GM19240 (cell line): ENCODE measurements around the gene SEMA3G.

ENCODE experiments used
- DNase-seq: peaks from one replicate; pipeline ENCODE4 v3.0.0; 2011; ENCODE audit warnings: low spot score; ENCODE audit not compliant: insufficient read length

The SEMA3G gene

GRCh38 chr3:52422669-52423068 is 22.2 kb downstream of the SEMA3G start:
- no peak for DNase-seq

GRCh38 chr3:52420388-52420787 is 24.5 kb downstream of the SEMA3G start:
- DNase-seq: no peak

DNA sequence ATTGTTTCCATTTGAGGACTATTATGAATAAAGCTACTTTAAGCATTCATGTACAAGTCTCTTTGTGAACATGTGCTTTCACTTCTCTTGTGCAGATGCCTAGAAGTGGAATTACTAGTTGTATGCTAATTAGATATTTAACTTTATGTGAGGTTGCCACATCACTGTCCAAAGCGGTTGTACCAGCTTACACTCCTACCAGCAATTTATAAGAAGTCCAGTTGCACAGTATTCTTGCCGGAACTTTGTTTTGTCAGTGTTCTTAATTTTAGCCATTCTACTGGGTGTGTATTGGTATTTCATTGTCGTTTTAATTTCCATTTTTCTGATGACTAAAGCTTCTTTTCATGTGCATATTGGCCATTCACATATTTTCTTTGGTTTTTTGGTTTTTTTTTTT is 29.1 kb downstream of the SEMA3G start:
- no peak for DNase-seq

DNA sequence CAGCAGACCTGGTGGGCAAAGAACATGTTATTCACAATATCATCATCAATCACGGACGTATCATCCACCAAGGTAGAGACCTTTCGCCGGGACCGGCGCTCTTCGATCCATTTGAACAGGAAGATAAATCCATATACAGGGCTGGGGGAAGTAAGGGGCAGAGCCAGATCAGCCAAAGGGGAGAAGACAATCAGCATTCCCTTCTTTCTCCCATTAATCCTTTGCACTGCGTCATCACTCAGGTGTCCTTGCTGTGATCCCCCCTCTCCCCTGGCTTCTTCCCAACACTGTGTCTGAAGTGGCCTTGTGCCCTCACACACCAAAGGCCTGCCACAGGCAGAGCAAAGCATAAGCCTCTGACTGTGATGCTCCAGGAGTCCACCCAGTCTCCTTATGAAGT is 36.4 kb downstream of the SEMA3G start:
- no peak for DNase-seq

- no peak for DNase-seq
Observed at GRCh38 chr3:52407779-52408178, 37.1 kb downstream of the SEMA3G start.

DNA sequence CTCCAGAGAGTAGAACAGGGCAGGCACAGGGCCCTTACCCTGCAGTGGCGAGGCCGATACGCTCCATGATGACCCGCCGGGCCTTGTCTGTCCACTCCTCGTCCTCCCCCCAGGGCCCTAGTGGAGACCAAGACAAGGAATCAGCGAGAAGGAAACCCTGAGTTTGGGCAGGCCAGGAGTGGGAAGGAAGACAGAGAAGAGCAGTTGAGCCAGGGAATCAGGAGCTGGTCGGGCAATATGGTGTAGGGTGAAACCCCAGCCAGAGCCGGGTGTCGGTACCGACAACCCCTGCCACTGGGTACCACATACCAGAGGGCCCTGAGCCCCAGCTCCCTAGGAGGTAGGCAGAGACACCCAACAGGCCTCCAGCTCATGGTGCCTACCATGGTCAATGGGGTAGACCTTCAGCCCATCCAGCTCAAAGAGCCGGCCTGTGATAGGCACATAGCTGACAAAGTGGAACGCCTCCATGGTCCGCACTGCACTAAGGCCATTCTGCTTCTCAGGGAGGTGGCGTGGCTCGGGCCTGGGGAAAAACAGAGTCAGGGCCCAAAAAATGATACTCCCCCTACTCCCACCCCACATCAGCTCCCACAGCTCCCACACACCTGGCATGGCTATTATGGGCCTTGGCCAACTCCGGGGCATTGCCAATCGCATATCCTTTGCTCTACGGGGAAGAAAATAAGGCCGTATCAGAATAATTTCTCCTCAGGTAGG is 38.0 kb downstream of the SEMA3G start:
- DNase-seq: no peak

DNA sequence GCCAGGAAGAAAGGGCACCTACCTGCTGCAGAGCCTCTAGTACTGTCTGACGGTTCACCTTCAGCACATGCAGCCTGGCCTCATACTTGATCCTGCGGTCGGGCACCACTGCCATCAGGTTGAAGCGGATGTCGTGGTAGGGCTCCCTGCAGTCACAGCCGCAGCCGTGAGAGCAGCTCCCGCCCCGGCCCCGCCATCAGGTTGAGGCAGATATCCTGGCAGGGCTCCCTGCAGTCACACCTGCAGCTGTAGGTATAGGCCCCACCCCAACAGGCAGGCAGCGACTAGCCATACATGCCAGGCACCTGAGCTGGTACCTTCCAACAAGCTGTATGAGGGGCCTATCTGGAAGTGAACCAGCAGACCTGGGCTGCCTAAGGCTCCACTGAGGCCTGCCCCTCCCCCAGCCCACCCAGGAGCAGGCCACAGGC is 38.7 kb downstream of the SEMA3G start:
- no peak for DNase-seq

DNA sequence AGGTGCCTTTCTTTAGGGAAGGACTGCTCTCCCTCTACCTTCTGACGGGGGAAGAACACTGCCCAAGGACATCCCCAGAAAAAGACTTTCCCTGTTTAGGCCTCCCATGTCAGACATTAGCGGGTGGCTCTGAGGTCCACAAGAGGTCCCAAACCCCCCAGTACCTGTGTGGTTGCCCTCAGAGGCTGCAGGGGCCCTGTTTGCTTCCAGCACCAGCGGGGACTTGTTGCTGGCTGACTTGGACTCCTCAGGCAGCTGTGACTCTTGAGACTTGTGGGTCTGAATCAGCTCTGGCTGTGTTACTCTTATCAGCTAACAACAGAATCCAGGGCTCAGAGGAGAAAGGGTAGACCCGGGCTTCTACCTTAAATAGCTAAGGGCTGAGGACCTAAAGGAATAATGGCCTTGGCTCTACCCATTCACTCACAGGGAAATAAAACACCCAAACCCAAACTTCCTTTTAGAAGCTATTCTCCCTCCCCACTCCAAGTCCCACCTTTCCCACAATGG is 39.2 kb downstream of the SEMA3G start:
- DNase-seq: no peak

DNA sequence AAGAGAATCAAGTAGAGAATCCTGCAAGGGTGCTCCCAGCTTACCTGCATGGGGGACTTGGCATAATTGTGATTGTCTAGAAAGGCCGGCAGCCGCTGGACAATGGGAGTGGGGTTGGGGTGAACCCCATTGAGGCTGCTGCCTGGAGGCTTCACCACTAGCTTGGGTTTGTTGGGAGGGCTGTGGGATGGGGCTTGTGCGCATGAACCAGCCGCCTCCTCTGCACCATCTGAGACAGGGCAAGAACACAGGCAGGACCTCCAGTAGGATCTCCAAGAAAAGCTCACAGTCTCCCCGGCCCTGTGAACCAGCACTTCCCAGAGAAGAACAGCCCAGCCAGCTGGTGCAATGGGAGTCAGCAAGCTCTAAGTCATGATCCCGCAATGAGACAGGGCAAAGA is 39.8 kb downstream of the SEMA3G start:
- no peak for DNase-seq

GRCh38 chr3:52404391-52404790 is 40.5 kb downstream of the SEMA3G start:
- DNase-seq: no peak

DNA sequence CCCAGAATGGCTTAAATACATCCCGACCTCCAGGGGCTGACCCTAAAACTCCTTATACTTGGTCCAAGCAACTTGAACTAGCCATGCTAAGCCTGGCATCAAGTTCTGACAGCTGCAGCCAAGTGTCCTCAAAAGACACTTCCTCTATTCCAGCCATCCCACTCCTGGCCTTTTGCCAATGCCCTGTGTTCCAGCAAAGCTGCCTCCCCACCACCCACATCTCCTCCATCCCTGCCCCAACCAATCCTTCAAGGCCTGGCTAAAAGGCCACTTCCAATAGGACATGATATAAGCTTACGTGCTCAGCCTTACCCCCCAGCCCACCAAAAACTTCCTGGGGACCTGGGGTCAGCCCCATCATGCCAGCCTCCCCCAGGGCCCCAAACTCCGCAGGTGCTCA is 40.9 kb downstream of the SEMA3G start:
- DNase-seq: no peak

DNA sequence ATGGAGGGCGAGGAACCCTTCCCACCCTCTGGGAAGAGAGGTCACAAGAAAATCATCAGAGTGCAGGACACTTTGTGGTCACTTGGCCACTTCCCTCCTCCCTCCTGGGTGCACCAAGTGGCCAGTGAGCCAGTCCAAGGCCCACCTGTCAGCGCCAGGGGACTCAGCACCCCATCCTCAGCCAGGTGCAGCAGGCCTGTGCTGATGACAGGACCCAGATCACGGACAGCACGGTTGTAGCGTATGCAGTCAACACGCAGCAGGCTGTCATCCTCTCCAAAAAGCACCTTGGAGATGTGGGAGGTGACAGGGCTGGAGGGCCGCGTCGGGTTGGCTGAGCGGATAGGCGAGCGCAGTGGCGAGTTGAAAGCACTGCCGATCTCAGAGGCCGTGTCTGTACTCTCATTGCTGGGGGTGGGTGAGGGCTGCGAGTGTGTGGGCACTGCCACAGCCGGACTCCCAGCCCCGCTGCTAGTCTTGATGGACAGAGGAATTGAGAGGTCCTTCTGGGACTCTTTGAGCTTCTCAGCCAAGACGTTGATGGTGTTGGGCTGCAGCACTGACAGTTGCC is 41.5 kb downstream of the SEMA3G start:
- DNase-seq: no peak

- no peak for DNase-seq
Observed at GRCh38 chr3:52402706-52403270, 42.1 kb downstream of the SEMA3G start.

GRCh38 chr3:52402101-52402521 is 42.8 kb downstream of the SEMA3G start:
- DNase-seq: no peak

- no peak for DNase-seq
Observed at GRCh38 chr3:52401551-52401950, 43.4 kb downstream of the SEMA3G start.

DNA sequence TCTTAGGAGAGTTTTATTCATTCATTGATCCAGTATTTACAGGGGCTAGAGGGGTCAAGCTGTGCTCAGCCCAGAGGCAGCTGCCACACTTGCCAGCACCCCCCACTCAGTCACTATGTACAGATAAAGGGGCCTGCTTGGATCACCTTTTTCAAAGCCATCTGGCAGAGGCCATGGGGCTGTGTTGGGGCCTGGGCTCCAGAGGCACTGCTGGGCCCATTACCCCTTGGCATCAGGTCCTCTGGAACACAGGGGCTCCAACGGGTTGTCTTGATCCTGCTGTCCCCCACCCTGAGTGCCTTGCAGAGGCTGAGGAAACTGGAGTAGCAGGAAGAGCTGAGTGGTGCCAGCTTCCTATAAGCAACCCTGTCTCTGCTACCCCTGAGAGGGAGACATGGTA is 43.9 kb downstream of the SEMA3G start:
- DNase-seq: no peak

DNA sequence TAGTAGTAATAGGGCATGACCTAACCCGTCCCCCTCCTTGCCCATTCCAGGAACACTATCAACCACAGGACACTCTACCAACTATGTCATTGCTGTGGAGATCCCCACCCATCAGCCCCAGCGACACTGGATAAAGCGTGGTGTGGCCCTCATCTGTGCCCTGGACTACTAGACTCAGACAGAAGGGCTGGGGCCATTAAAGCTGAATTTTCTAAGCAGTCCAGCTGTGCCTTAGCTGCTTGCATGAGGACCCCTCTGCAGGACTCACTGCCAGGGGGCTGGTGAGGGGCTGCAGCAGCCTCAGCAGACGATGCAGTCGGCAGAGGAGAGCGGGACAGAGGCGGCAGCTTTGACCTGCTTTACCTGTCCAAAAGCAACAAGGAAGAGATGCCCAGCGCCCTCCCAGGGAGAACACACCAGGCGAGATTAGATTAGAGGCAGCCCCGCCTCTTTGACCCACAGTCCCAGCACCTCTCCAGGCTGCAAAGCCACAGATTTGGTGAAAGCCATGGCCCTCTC is 44.6 kb downstream of the SEMA3G start:
- DNase-seq: no peak

DNA sequence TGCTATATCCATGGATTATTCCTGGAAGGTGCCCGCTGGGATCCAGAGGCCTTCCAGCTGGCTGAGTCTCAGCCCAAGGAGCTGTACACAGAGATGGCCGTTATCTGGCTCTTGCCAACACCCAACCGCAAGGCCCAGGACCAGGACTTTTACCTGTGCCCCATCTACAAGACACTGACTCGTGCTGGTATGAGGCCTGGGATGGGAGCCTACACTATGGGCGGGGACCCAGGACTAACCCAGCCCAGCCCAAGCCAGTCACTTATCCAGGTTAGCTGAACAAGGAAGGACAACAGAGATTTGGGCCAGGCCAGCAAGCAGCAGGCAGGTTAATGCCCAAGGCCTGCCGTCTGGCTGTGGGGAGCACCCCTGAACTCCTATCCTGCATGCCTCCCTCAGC is 45.3 kb downstream of the SEMA3G start:
- DNase-seq: no peak

DNA sequence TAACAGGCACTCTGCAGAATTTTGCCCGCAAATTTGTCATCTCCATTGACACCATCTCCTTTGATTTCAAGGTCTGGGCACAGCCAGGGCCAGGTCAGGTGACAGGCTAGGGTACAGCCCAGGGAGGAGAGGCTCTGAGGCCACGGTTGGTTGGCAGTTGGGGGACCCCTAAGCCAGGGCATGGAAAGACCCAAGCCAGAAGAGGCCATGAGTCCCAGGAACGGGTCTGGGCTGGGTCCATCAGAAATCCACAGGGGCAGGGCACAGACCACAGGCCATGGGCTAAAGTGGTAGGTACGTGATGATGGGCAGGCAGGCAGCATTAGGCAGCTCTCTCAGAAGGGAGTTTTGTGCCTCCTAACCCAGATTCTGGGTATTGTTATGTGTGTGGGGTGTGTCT is 45.8 kb downstream of the SEMA3G start:
- DNase-seq: no peak

GRCh38 chr3:52398670-52399081 is 46.2 kb downstream of the SEMA3G start:
- no peak for DNase-seq

DNA sequence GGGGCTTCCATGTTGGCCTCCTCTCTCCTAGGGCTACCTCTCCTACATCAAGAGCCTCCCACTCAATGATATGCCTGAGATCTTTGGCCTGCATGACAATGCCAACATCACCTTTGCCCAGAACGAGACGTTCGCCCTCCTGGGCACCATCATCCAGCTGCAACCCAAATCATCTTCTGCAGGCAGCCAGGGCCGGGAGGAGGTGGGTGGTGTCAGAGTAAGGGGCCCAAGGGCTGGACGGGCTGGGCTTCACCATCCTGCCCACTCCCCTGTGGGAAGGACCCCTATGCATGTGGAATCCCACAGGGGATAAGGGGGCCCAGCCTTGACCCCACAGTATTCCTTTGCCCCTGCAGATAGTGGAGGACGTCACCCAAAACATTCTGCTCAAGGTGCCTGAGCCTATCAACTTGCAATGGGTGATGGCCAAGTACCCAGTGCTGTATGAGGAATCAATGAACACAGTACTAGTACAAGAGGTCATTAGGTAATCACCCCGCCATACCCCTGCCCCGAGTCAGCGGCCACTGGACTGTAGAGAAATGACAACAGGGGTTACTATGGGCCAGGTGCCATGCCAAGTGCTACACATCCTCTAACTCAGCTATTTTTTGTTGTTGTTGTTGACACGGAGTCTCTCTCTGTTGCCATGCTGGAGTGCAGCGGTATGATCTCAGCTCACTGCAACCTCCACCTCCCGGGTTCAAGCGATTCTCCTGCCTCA is 47.1 kb downstream of the SEMA3G start:
- no peak for DNase-seq
